K562 (cell line): ENCODE measurements around the gene GDF7. TPM values are rescaled to one million over a fixed set of nuclear protein-coding genes. Genes with fewer than 3 reads are reported as not detected.

Experiments
- LEF1 ChIP-seq: fragments of 450-650 bp; IDR thresholded peaks from 2 replicates; pipeline ENCODE4 v1.6.1; 2016; ENCODE audit warnings: mild to moderate bottlenecking
- NKRF ChIP-seq: fragments of 450-650 bp; IDR thresholded peaks from 2 replicates; pipeline ENCODE4 v1.6.1; 2016; ENCODE audit warnings: borderline replicate concordance
- ZNF407 ChIP-seq: fragments of 450-650 bp; IDR thresholded peaks from 2 replicates; pipeline ENCODE4 v1.6.1; 2016; ENCODE audit warnings: low read depth
- polyA plus RNA-seq, 8 experiments: library from polyadenylated mRNA; depleted of rRNA in 4 of 8; stranded (reverse) in 5 of 8; unstranded in 3 of 8; fragments of >200 nt; fragmentation: Nextera tagmentation in 2 of 8; fragmentation: Illumina TruSeq in 1 of 8; extraction: Ambion mirVana in 2 of 8; extraction: Trizol in 1 of 8; gene quantifications; 2 replicates each; pipeline versions ENCODE4 v1.2.1 to v1.2.3, GENCODE V29; 2011 to 2014; ENCODE audit warnings: inconsistent platforms in 1 of 8, missing spikeins in 1 of 8
- total RNA-seq, 7 experiments: library from RNA; depleted of rRNA in 6 of 7; stranded (reverse); fragments of >200 nt in 6 of 7; fragmentation: Illumina TruSeq in 2 of 7; extraction: Trizol in 2 of 7; gene quantifications; 2 replicates each; pipeline versions ENCODE4 v1.2.1 to v1.2.3, GENCODE V29; 2011 to 2021; ENCODE audit warnings: low replicate concordance in 1 of 7

GDF7 gene
- total and polyA plus RNA-seq, 9 of the 15 experiments (the other 6 are each of a cell fraction or from before 2014, with no cell fraction given): 0.01 TPM; not detected in 7

GRCh38 chr2:20640411-20641122, 26.4 kb upstream of the GDF7 start (continued):
- TF ChIP-seq ZNF407: no peak
- no peak for TF ChIP-seq LEF1
- TF ChIP-seq NKRF: no peak
